Upper lobe of left lung (tissue), 4 donors: ENCODE measurements around the gene GPR158.

Experiments
- CTCF ChIP-seq, 6 experiments: fragments of 450-650 bp in 4 of 6; fragments of 200-600 bp in 2 of 6; sonication (generic) in 2 of 6; IDR thresholded peaks; one replicate each; pipeline ENCODE4 v1.5.1; 2016 to 2019; ENCODE audit warnings: antibody characterized with exemption in 6 of 6
- EP300 ChIP-seq, 4 donors: sonication (generic); formaldehyde crosslinking; IDR thresholded peaks; one replicate each; pipeline ENCODE4 v1.5.1; 2017; ENCODE audit warnings: antibody characterized with exemption in 4 of 4, control low read depth in 2 of 4
- POLR2A ChIP-seq, 4 donors: fragments of 450-650 bp; IDR thresholded peaks; one replicate each; pipeline ENCODE4 v1.5.1; 2016 to 2017; ENCODE audit warnings: antibody characterized with exemption in 4 of 4, mild to moderate bottlenecking in 2 of 4
- POLR2AphosphoS5 ChIP-seq, 2 donors: sonication (generic); formaldehyde crosslinking; IDR thresholded peaks; one replicate each; pipeline ENCODE4 v1.5.1; 2017; ENCODE audit warnings: antibody characterized with exemption in 2 of 2

- TF ChIP-seq CTCF (IDR thresholded peaks at IDR 0.05) (no peak), POLR2A (IDR thresholded peaks at IDR 0.05) (no peak), POLR2AphosphoS5 (IDR thresholded peaks at IDR 0.05) (no peak), EP300 (IDR thresholded peaks at IDR 0.05) (no peak)
These were observed 327.7 kb downstream of the GPR158 start for GRCh38 chr10:25502453-25502852.
